CD14-positive monocyte (primary cell): ENCODE measurements around the gene GYG1. TPM values are rescaled to one million over a fixed set of nuclear protein-coding genes. Genes with fewer than 3 reads are reported as not detected.
"Not testable (repeated sequence)": the region's sequence is repeated elsewhere in the genome, so short reads cannot be mapped to it uniquely, and the experiment has no call there.

ENCODE experiments used
- DNase-seq, 3 donors: peaks; one replicate each; pipeline ENCODE4 v3.0.0-alpha.2; 2011 to 2022
- H2AFZ ChIP-seq: 2 replicates; pipeline ENCODE4 v1.6.0; 2012; ENCODE audit warnings: mild to moderate bottlenecking, low read depth, low read length, inconsistent platforms; ENCODE audit not compliant: insufficient read depth, poor library complexity, severe bottlenecking
- H3K27ac ChIP-seq, 2 donors: 1 replicate in 1 of 2; 2 replicates in 1 of 2; pipeline ENCODE4 v1.5.1; 2012 to 2013; ENCODE audit warnings: low read length in 2 of 2, control low read depth in 1 of 2, inconsistent platforms in 1 of 2, low read depth in 1 of 2, mild to moderate bottlenecking in 1 of 2
- H3K27me3 ChIP-seq, 2 donors: one replicate each; pipeline versions ENCODE4 v1.6.0 to v1.6.1; 2011 to 2013; ENCODE audit warnings: low read length in 2 of 2; ENCODE audit not compliant: control insufficient read depth in 2 of 2, insufficient read depth in 2 of 2
- H3K36me3 ChIP-seq, 2 donors: replicated peaks in 1 of 2; 1 replicate in 1 of 2; 2 replicates in 1 of 2; pipeline versions ENCODE4 v1.5.1 to v1.6.1; 2012 to 2013; ENCODE audit warnings: low read length in 2 of 2, control low read depth in 1 of 2, inconsistent platforms in 1 of 2, mild to moderate bottlenecking in 1 of 2; ENCODE audit not compliant: insufficient read depth in 2 of 2, control insufficient read depth in 1 of 2
- H3K4me1 ChIP-seq, 2 donors: 1 replicate in 1 of 2; 2 replicates in 1 of 2; pipeline versions ENCODE4 v1.5.1 to v1.6.1; 2012 to 2013; ENCODE audit warnings: low read length in 2 of 2, control low read depth in 1 of 2, inconsistent platforms in 1 of 2, mild to moderate bottlenecking in 1 of 2, moderate library complexity in 1 of 2; ENCODE audit not compliant: insufficient read depth in 2 of 2, control insufficient read depth in 1 of 2
- H3K4me2 ChIP-seq: replicated peaks from 2 replicates; pipeline ENCODE3; 2012; ENCODE audit warnings: low read length, moderate library complexity, mild to moderate bottlenecking; ENCODE audit not compliant: poor library complexity, severe bottlenecking; ENCODE audit errors: extremely low read depth
- H3K4me3 ChIP-seq, 3 experiments: fragments of 200-600 bp in 1 of 3; sonication (generic) in 1 of 3; replicated peaks in 1 of 3; 1 replicate in 2 of 3; 2 replicates in 1 of 3; pipeline ENCODE4 v1.5.1; 2011 to 2013; ENCODE audit warnings: low read length in 3 of 3, mild to moderate bottlenecking in 3 of 3, control low read depth in 2 of 3, low read depth in 2 of 3, inconsistent platforms in 1 of 3, moderate library complexity in 1 of 3
- H3K79me2 ChIP-seq: 2 replicates; pipeline ENCODE4 v1.6.0; 2012; ENCODE audit warnings: mild to moderate bottlenecking, control low read depth, inconsistent platforms, low read length, moderate library complexity; ENCODE audit not compliant: insufficient read depth
- H3K9ac ChIP-seq: 2 replicates; pipeline ENCODE4 v1.6.0; 2017; ENCODE audit warnings: low read length, mild to moderate bottlenecking; ENCODE audit not compliant: insufficient read depth, poor library complexity, severe bottlenecking
- H3K9me3 ChIP-seq, 2 donors: replicated peaks in 1 of 2; 1 replicate in 1 of 2; 2 replicates in 1 of 2; pipeline versions ENCODE4 v1.5.1 to v1.6.1; 2012 to 2013; ENCODE audit warnings: low read length in 2 of 2, control low read depth in 1 of 2; ENCODE audit not compliant: control insufficient read depth in 1 of 2, insufficient read depth in 1 of 2
- H4K20me1 ChIP-seq: 2 replicates; pipeline ENCODE4 v1.6.0; 2012; ENCODE audit warnings: mild to moderate bottlenecking, low read length, control low read depth, moderate library complexity; ENCODE audit not compliant: insufficient read depth
- H3K27ac Mint-ChIP-seq, 7 donors: one replicate each; pipeline ENCODE4 v1.8.0; 2020; ENCODE audit warnings: mild to moderate bottlenecking in 7 of 7, mixed read lengths in 7 of 7, moderate library complexity in 6 of 7, inconsistent platforms in 2 of 7
- H3K27me3 Mint-ChIP-seq, 3 donors: one replicate each; pipeline ENCODE4 v1.8.0; 2021 to 2022; ENCODE audit warnings: low read depth in 3 of 3, mild to moderate bottlenecking in 3 of 3, mixed read lengths in 3 of 3, moderate library complexity in 3 of 3, inconsistent platforms in 1 of 3
- H3K36me3 Mint-ChIP-seq, 2 donors: one replicate each; pipeline ENCODE4 v1.8.0; 2020; ENCODE audit warnings: mixed read lengths in 2 of 2, inconsistent platforms in 1 of 2, mild to moderate bottlenecking in 1 of 2
- H3K4me1 Mint-ChIP-seq: one replicate; pipeline ENCODE4 v1.8.0; 2020; ENCODE audit warnings: mild to moderate bottlenecking, mixed read lengths
- H3K4me3 Mint-ChIP-seq, 2 donors: one replicate each; pipeline ENCODE4 v1.8.0; 2020; ENCODE audit warnings: mild to moderate bottlenecking in 2 of 2, mixed read lengths in 2 of 2, moderate library complexity in 1 of 2
- H3K9me3 Mint-ChIP-seq, 7 donors: one replicate each; pipeline ENCODE4 v1.8.0; 2020 to 2022; ENCODE audit warnings: mixed read lengths in 7 of 7, mild to moderate bottlenecking in 6 of 7, moderate library complexity in 6 of 7, inconsistent platforms in 2 of 7
- CTCF ChIP-seq: fragments of 200-600 bp; IDR thresholded peaks from one replicate; pipeline ENCODE4 v1.8.0; 2022; ENCODE audit warnings: antibody characterized with exemption, mild to moderate bottlenecking
- WGBS: methylation state at CpG from one replicate; pipeline ENCODE4 v1.1.5; 2013; ENCODE audit warnings: missing lambda C conversion rate; ENCODE audit not compliant: insufficient coverage; 5-methylcytosine and 5-hydroxymethylcytosine counted together
- intact Hi-C, 2 donors: fragments of 100-400 bp; cut with micrococcal nuclease; formaldehyde crosslinking; loops; one replicate each; pipeline versions ENCODE4 v1.15.0 to v1.15.1; 2023
- polyA plus RNA-seq, 3 donors: library from polyadenylated mRNA; depleted of rRNA in 1 of 3; unstranded in 2 of 3; stranded (reverse) in 1 of 3; fragments of 300-500 nt in 2 of 3; fragments of >200 nt in 1 of 3; fragmentation: Illumina TruSeq in 2 of 3; gene quantifications; 1 replicate in 2 of 3; 2 replicates in 1 of 3; pipeline ENCODE4 v1.2.3, GENCODE V29; 2012 to 2021

Gene GYG1
- polyA plus RNA-seq, 3 donors = 50.6 to 122 (median 121) TPM

GRCh38 chr3:148975696-148976095 lies 15.6 kb upstream of the GYG1 start:
- Mint-ChIP-seq H3K9me3 (peaks cover 0 to 12% (median 6%) of the 10 kb centered on the region in 7 donors), H3K36me3 (no peaks in the 10 kb centered on the region), H3K4me1 (peaks cover 9% of the 10 kb centered on the region), H3K4me3 (no peak overlapping the region), H3K27me3 (no peaks in the 10 kb centered on the region), H3K27ac (no peak overlapping the region)
- DNase-seq = no peak
- H3K4me2 ChIP-seq = no peak overlapping the region
- no peaks in the 10 kb centered on the region for H3K4me1 ChIP-seq
- intact Hi-C loops = no loop called here
- no peak overlapping the region for H3K9ac ChIP-seq
- 96% methylated on average over 5 of the region's 6 CpGs for WGBS
- no peak for TF ChIP-seq CTCF
- peaks cover 5 to 7% of the 10 kb centered on the region in 2 donors for H3K9me3 ChIP-seq
- H4K20me1 ChIP-seq = no peaks in the 10 kb centered on the region
- H3K27me3 ChIP-seq = no peaks in the 10 kb centered on the region
- H3K36me3 ChIP-seq = no peaks in the 10 kb centered on the region
- H3K27ac ChIP-seq = no peak overlapping the region
- no peak overlapping the region for H3K4me3 ChIP-seq
- no peak overlapping the region for H2AFZ ChIP-seq
- H3K79me2 ChIP-seq = no peaks in the 10 kb centered on the region

GRCh38 chr3:148981273-148981672 lies 10.1 kb upstream of the GYG1 start:
- Mint-ChIP-seq H3K4me3 (no peak overlapping the region), H3K9me3 (peaks cover 0 to 7% (median 5%) of the 10 kb centered on the region in 7 donors), H3K27ac (no peak overlapping the region), H3K27me3 (peaks cover 0 to 3% (median 0%) of the 10 kb centered on the region in 3 donors), H3K36me3 (no peaks in the 10 kb centered on the region), H3K4me1 (no peaks in the 10 kb centered on the region)
- WGBS = 100% methylated on average over 1 of the region's 1 CpG
- TF ChIP-seq CTCF = no peak
- H3K9me3 ChIP-seq = no peaks in the 10 kb centered on the region
- DNase-seq = no peak
- no peaks in the 10 kb centered on the region for H3K4me1 ChIP-seq
- H3K36me3 ChIP-seq = no peaks in the 10 kb centered on the region
- no peak overlapping the region for H3K9ac ChIP-seq
- H4K20me1 ChIP-seq = no peaks in the 10 kb centered on the region
- intact Hi-C loops = no loop called here
- no peaks in the 10 kb centered on the region for H3K79me2 ChIP-seq
- no peak overlapping the region for H3K4me2 ChIP-seq
- H3K27me3 ChIP-seq = no peaks in the 10 kb centered on the region
- H3K4me3 ChIP-seq = no peak overlapping the region
- H3K27ac ChIP-seq = no peak overlapping the region
- H2AFZ ChIP-seq = no peak overlapping the region

- H3K9ac ChIP-seq, H3K4me3 ChIP-seq, H3K27ac ChIP-seq, H2AFZ ChIP-seq, H3K4me2 ChIP-seq, DNase-seq, H3K27me3 Mint-ChIP-seq, H3K4me3 Mint-ChIP-seq, H3K27me3 ChIP-seq, H3K27ac Mint-ChIP-seq, H4K20me1 ChIP-seq, H3K9me3 Mint-ChIP-seq, H3K36me3 Mint-ChIP-seq, H3K36me3 ChIP-seq, H3K9me3 ChIP-seq, intact Hi-C loops: not testable (repeated sequence)
- peaks cover 27 to 32% of the 10 kb centered on the region in 2 donors for H3K4me1 ChIP-seq
- H3K79me2 ChIP-seq = peaks cover 11% of the 10 kb centered on the region
- WGBS = 97% methylated on average over 5 of the region's 29 CpGs
- H3K4me1 Mint-ChIP-seq = peaks cover 29% of the 10 kb centered on the region
These were observed 3.8 kb upstream of the GYG1 start for GRCh38 chr3:148987551-148987950.
